ENCODE measurements around the gene RTN4R. TPM values are rescaled to one million over a fixed set of nuclear protein-coding genes. Genes with fewer than 3 reads are reported as not detected.

Gene RTN4R
- total and polyA plus RNA-seq, 9 of the 15 experiments (the other 6 are each of a cell fraction or from before 2014, with no cell fraction given) = 0.04 to 2.8 (median 1.4) TPM; not detected in 3

GRCh38 chr22:20251491-20251890, 16.6 kb downstream of the RTN4R start (continued):
- TF ChIP-seq ZNF407 (IDR thresholded peaks at IDR 0.05; ENCODE audit: low read depth) = peak; percentile 19; the same call in 1 of the 2 replicates
- peak; percentile 96; the same call in 1 of the 2 replicates for TF ChIP-seq LARP7 (IDR thresholded peaks at IDR 0.05)
- TF ChIP-seq KDM1A (IDR thresholded peaks at IDR 0.05) = 0 out of 4 replicates have a peak, but pooled peaks of 1 of the 2 experiments have one; percentile 80
- peak; percentile 62; the same call in 1 of the 2 replicates for TF ChIP-seq DIDO1 (tag; IDR thresholded peaks at IDR 0.05; ENCODE audit: low read depth)
- TF ChIP-seq ATF1 (CRISPR knock-in tag; IDR thresholded peaks at IDR 0.05) = no peak
- 0 out of 2 replicates have a peak, but pooled peaks have one; percentile 9 for TF ChIP-seq ATF1 (tag; IDR thresholded peaks at IDR 0.05)
- peak; percentile 66; the same call in 1 of the 2 replicates for TF ChIP-seq CTBP1 (IDR thresholded peaks at IDR 0.05; ENCODE audit: borderline replicate concordance)
- TF ChIP-seq ARHGAP35 (IDR thresholded peaks at IDR 0.05; ENCODE audit: partially characterized antibody) = peak; percentile 88
- TF ChIP-seq STAT5A (IDR thresholded peaks at IDR 0.05; ENCODE audit: borderline replicate concordance, low read length) = no peak
- TF ChIP-seq ARID2 (IDR thresholded peaks at IDR 0.05) = peak; percentile 67; the same call in 1 of the 2 replicates
- no peak for TF ChIP-seq SOX6 (IDR thresholded peaks at IDR 0.05)
- 0 out of 4 replicates have a peak, but pooled peaks of 1 of the 2 experiments have one; percentile 60 for TF ChIP-seq CSDE1 (IDR thresholded peaks at IDR 0.05)
- peak; percentile 85; the same call in 1 of the 2 replicates for TF ChIP-seq HLTF (IDR thresholded peaks at IDR 0.05)
- TF ChIP-seq OTX1 (CRISPR knock-in tag; IDR thresholded peaks at IDR 0.05) = peak; percentile 95
- TF ChIP-seq ARID1B (IDR thresholded peaks at IDR 0.05) = 0 out of 2 replicates have a peak, but pooled peaks have one; percentile 26
- TF ChIP-seq HDAC1 (IDR thresholded peaks at IDR 0.05) = peak in 1 of 2 experiments; percentile 88; a peak in 1 of 4 replicates
- peak; percentile 41 for TF ChIP-seq KDM5B (IDR thresholded peaks at IDR 0.05; ENCODE audit: insufficient replicate concordance, low read depth, low read length)

Data from K562 (cell line).